K562 (cell line): ENCODE results near the gene STX18. TPM values are rescaled to one million over a fixed set of nuclear protein-coding genes. Genes with fewer than 3 reads are reported as not detected.

Source experiments
- ATAC-seq: fragments of 200-7000 bp; cut with Tn5 transposase; 3 replicates; pipeline ENCODE4 v1.9.1; 2020; ENCODE audit warnings: moderate library complexity
- BruUV-seq: library from RNA; stranded (reverse); fragments of 400-500 nt; replicated peaks from 2 replicates; lab custom pipeline; 2021; lab: Mats Ljungman, UMichigan
- CTCF ChIA-PET: fragments of 300-600 bp; formaldehyde crosslinking; extraction: SDS; loops from one replicate; lab custom pipeline; 2021; ENCODE audit warnings: low intra/inter-chr PET ratio; lab: Yijun Ruan, JAX
- POLR2A ChIA-PET: fragments of 300-600, 350-650 bp; sonication (Branson Sonifier 250); formaldehyde crosslinking; extraction: SDS; loops from one replicate; lab custom pipeline; 2021; ENCODE audit warnings: antibody characterized with exemption, inconsistent platforms; lab: Yijun Ruan, JAX
- DNase-seq, 4 experiments: peaks; one replicate each; pipeline versions ENCODE4 v3.0.0 to v3.0.0-alpha.2; 2011 to 2018; ENCODE audit warnings: low spot score in 3 of 4, mixed read lengths in 3 of 4; ENCODE audit errors: extremely low read depth in 1 of 4
- FAIRE-seq: peaks from 2 replicates; lab custom pipeline; 2011; peaks lifted over from hg19 to GRCh38; lab: Jason Lieb, UNC
- H2AFZ ChIP-seq: 2 replicates; pipeline ENCODE4 v1.6.0; 2011; ENCODE audit warnings: low read depth, low read length, control low read depth, inconsistent platforms
- H3K27ac ChIP-seq: fragments of 200-600 bp; 3 replicates; pipeline ENCODE4 v1.8.0; 2011; ENCODE audit warnings: low read depth, mild to moderate bottlenecking, control low read depth, inconsistent platforms, low read length, moderate library complexity, mixed read lengths; ENCODE audit errors: extremely low read depth
- H3K27me3 ChIP-seq, 2 experiments: fragments of 300-600 bp in 1 of 2; 2 replicates in 1 of 2; 3 replicates in 1 of 2; pipeline versions ENCODE4 v1.6.0 to v1.8.0; 2011; ENCODE audit warnings: inconsistent platforms in 2 of 2, low read length in 2 of 2, mild to moderate bottlenecking in 1 of 2, mixed read lengths in 1 of 2, moderate library complexity in 1 of 2; ENCODE audit not compliant: control insufficient read depth in 2 of 2, insufficient read depth in 2 of 2
- H3K36me3 ChIP-seq: fragments of 300-600 bp; 3 replicates; pipeline ENCODE4 v1.8.0; 2011; ENCODE audit warnings: mild to moderate bottlenecking, low read length, inconsistent platforms; ENCODE audit not compliant: control insufficient read depth, insufficient read depth
- H3K4me1 ChIP-seq, 2 experiments: fragments of 200-600 bp in 1 of 2; replicated peaks in 1 of 2; 2 replicates in 1 of 2; 3 replicates in 1 of 2; pipeline versions ENCODE4 v1.5.1 to v1.8.0; 2011; ENCODE audit warnings: inconsistent platforms in 2 of 2, low read length in 2 of 2, mild to moderate bottlenecking in 1 of 2, mixed read lengths in 1 of 2, moderate library complexity in 1 of 2; ENCODE audit not compliant: control insufficient read depth in 2 of 2, insufficient read depth in 2 of 2
- H3K4me2 ChIP-seq: 2 replicates; pipeline ENCODE4 v1.6.1; 2011; ENCODE audit warnings: low read length, control low read depth, inconsistent platforms, mixed read lengths; ENCODE audit not compliant: insufficient read depth
- H3K4me3 ChIP-seq: fragments of 200-600 bp; sonication (generic), shearing (Covaris generic); 2 replicates; pipeline ENCODE4 v1.5.1; 2016; ENCODE audit warnings: control low read depth, inconsistent platforms
- H3K79me2 ChIP-seq: fragments of 200-600 bp; 3 replicates; pipeline ENCODE4 v1.8.0; 2011; ENCODE audit warnings: low read length, inconsistent platforms; ENCODE audit not compliant: control insufficient read depth, insufficient read depth
- H3K9ac ChIP-seq, 2 experiments: 2 replicates each; pipeline versions ENCODE4 v1.6.0 to v1.6.1; 2011; ENCODE audit warnings: low read depth in 2 of 2, low read length in 2 of 2, control low read depth in 1 of 2, inconsistent platforms in 1 of 2, mild to moderate bottlenecking in 1 of 2, mixed read lengths in 1 of 2; ENCODE audit not compliant: insufficient read depth in 1 of 2
- H3K9me1 ChIP-seq: one replicate; pipeline ENCODE4 v1.6.0; 2011; ENCODE audit warnings: inconsistent platforms, mild to moderate bottlenecking, low read length, moderate library complexity; ENCODE audit not compliant: control insufficient read depth, insufficient read depth
- H3K9me3 ChIP-seq: replicated peaks from 2 replicates; pipeline ENCODE4 v1.5.1; 2011; ENCODE audit warnings: low read depth, low read length, inconsistent platforms; ENCODE audit not compliant: control insufficient read depth, insufficient read depth
- H4K20me1 ChIP-seq: replicated peaks from 2 replicates; pipeline ENCODE4 v1.6.1; 2011; ENCODE audit warnings: low read length, inconsistent platforms, mixed read lengths; ENCODE audit not compliant: control insufficient read depth, insufficient read depth
- NCOA2 ChIP-seq, 2 experiments: fragments of 450-650 bp; IDR thresholded peaks; 2 replicates each; pipeline ENCODE4 v1.6.1; 2018; ENCODE audit warnings: mild to moderate bottlenecking in 2 of 2, moderate library complexity in 1 of 2; ENCODE audit not compliant: partially characterized antibody in 2 of 2
- NFIC ChIP-seq: fragments of 450-650 bp; IDR thresholded peaks from 2 replicates; pipeline ENCODE4 v1.6.1; 2017; ENCODE audit warnings: mild to moderate bottlenecking, inconsistent platforms
- WGBS: fragments of 100-300 bp; shearing (Covaris generic); methylation state at CpG from one replicate; pipeline ENCODE4 v1.1.6; 2016; ENCODE audit warnings: low coverage, mixed read lengths; ENCODE audit not compliant: insufficient coverage; ENCODE audit errors: missing lambda C conversion rate; 5-methylcytosine and 5-hydroxymethylcytosine counted together
- in situ Hi-C: fragments of 300-500 bp; cut with MboI; formaldehyde crosslinking; loops from 4 replicates; pipeline ENCODE4 v1.15.0; 2018; ENCODE audit warnings: inconsistent platforms, mixed read lengths
- intact Hi-C: fragments of 100-400 bp; cut with micrococcal nuclease; formaldehyde crosslinking; loops from 2 replicates; pipeline ENCODE4 v1.14.2; 2022
- polyA plus RNA-seq, 8 experiments: library from polyadenylated mRNA; depleted of rRNA in 4 of 8; stranded (reverse) in 5 of 8; unstranded in 3 of 8; fragments of >200 nt; fragmentation: Nextera tagmentation in 2 of 8; fragmentation: Illumina TruSeq in 1 of 8; extraction: Ambion mirVana in 2 of 8; extraction: Trizol in 1 of 8; gene quantifications; 2 replicates each; pipeline versions ENCODE4 v1.2.1 to v1.2.3, GENCODE V29; 2011 to 2014; ENCODE audit warnings: inconsistent platforms in 1 of 8, missing spikeins in 1 of 8
- total RNA-seq, 7 experiments: library from RNA; depleted of rRNA in 6 of 7; stranded (reverse); fragments of >200 nt in 6 of 7; fragmentation: Illumina TruSeq in 2 of 7; extraction: Trizol in 2 of 7; gene quantifications; 2 replicates each; pipeline versions ENCODE4 v1.2.1 to v1.2.3, GENCODE V29; 2011 to 2021; ENCODE audit warnings: low replicate concordance in 1 of 7
- TF ChIP-seq, protein P1 (sequence below), 2 experiments: fragments of 450-650 bp in 1 of 2; sonication (generic) in 1 of 2; formaldehyde crosslinking in 1 of 2; IDR thresholded peaks; 2 replicates each; pipeline versions ENCODE4 v1.7.1 to v1.9.0; 2016 to 2022; ENCODE audit warnings: inconsistent platforms in 1 of 2, mild to moderate bottlenecking in 1 of 2, missing genetic modification reagents in 1 of 2

STX18 gene
- total and polyA plus RNA-seq, 9 of the 15 experiments (the other 6 are each of a cell fraction or from before 2014, with no cell fraction given) = 6.2 to 41.7 (median 22.7) TPM

DNA sequence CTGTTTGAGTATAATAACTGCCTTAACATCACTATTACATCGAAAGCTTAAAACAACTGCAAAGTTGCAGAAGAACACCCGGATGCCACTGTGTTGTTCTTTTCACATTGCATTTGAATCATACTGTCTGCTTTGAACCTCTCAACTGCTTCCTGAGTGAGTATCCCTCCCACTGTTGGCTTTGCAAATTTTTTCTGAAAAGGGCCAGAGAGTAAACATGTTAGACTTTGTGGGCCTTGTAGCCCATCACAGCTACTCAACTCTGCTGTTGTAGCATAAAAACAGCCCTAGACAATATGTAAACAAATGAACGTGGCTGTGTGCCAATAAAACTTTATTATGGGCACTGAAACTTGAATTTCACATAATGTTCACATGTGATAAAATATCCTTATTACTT is 78.9 kb downstream of the STX18 start:
- no peaks in the 10 kb centered on the region for H3K79me2 ChIP-seq
- in situ Hi-C loops (no loop called here), intact Hi-C loops (no loop called here)
- no TSS peak for BruUV-seq
- H3K4me1 ChIP-seq = no peaks in the 10 kb centered on the region
- no peak overlapping the region for H3K4me2 ChIP-seq
- FAIRE-seq = no peak
- ATAC-seq = no peak
- no peak overlapping the region for H3K9ac ChIP-seq
- no peak overlapping the region for H3K27ac ChIP-seq
- H3K9me1 ChIP-seq = no peaks in the 10 kb centered on the region
- TF ChIP-seq NFIC (peak; percentile 47; the same call in 1 of the 2 replicates), NCOA2 (IDR thresholded peaks at IDR 0.05; ENCODE audit: partially characterized antibody in 2 of 2) (no peak)
- TF ChIP-seq, protein P1, sequence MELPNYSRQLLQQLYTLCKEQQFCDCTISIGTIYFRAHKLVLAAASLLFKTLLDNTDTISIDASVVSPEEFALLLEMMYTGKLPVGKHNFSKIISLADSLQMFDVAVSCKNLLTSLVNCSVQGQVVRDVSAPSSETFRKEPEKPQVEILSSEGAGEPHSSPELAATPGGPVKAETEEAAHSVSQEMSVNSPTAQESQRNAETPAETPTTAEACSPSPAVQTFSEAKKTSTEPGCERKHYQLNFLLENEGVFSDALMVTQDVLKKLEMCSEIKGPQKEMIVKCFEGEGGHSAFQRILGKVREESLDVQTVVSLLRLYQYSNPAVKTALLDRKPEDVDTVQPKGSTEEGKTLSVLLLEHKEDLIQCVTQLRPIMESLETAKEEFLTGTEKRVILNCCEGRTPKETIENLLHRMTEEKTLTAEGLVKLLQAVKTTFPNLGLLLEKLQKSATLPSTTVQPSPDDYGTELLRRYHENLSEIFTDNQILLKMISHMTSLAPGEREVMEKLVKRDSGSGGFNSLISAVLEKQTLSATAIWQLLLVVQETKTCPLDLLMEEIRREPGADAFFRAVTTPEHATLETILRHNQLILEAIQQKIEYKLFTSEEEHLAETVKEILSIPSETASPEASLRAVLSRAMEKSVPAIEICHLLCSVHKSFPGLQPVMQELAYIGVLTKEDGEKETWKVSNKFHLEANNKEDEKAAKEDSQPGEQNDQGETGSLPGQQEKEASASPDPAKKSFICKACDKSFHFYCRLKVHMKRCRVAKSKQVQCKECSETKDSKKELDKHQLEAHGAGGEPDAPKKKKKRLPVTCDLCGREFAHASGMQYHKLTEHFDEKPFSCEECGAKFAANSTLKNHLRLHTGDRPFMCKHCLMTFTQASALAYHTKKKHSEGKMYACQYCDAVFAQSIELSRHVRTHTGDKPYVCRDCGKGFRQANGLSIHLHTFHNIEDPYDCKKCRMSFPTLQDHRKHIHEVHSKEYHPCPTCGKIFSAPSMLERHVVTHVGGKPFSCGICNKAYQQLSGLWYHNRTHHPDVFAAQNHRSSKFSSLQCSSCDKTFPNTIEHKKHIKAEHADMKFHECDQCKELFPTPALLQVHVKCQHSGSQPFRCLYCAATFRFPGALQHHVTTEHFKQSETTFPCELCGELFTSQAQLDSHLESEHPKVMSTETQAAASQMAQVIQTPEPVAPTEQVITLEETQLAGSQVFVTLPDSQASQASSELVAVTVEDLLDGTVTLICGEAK (IDR thresholded peaks at IDR 0.05) = peak; percentile 81
- TF ChIP-seq, protein P1 (CRISPR knock-in tag; IDR thresholded peaks at IDR 0.05) = no peak
- H3K9me3 ChIP-seq = no peaks in the 10 kb centered on the region
- H3K36me3 ChIP-seq = peaks cover 16% of the 10 kb centered on the region; the same call in 2 of the 3 replicates
- H3K27me3 ChIP-seq = no peaks in the 10 kb centered on the region
- no peak for DNase-seq
- POLR2A ChIA-PET = interaction anchor here (0.6 kb wide), 1 partner anchor 208 kb away, joined by 4 read pairs; no protein-coding TSS in a partner anchor
- H4K20me1 ChIP-seq = no peaks in the 10 kb centered on the region
- CTCF ChIA-PET = interaction anchor here (0.7 kb wide), 1 partner anchor 151 kb away, joined by 4 read pairs; no protein-coding TSS in a partner anchor
- no peak overlapping the region for H2AFZ ChIP-seq
- H3K4me3 ChIP-seq = no peak overlapping the region
- 69% methylated on average over 3 of the region's 3 CpGs for WGBS
